Measurements from ENCODE around the gene LSM7. TPM values are rescaled to one million over a fixed set of nuclear protein-coding genes. Genes with fewer than 3 reads are reported as not detected.

The LSM7 gene
- total RNA-seq, 2 experiments from 2014 or later: 154 to 162 TPM

DNA sequence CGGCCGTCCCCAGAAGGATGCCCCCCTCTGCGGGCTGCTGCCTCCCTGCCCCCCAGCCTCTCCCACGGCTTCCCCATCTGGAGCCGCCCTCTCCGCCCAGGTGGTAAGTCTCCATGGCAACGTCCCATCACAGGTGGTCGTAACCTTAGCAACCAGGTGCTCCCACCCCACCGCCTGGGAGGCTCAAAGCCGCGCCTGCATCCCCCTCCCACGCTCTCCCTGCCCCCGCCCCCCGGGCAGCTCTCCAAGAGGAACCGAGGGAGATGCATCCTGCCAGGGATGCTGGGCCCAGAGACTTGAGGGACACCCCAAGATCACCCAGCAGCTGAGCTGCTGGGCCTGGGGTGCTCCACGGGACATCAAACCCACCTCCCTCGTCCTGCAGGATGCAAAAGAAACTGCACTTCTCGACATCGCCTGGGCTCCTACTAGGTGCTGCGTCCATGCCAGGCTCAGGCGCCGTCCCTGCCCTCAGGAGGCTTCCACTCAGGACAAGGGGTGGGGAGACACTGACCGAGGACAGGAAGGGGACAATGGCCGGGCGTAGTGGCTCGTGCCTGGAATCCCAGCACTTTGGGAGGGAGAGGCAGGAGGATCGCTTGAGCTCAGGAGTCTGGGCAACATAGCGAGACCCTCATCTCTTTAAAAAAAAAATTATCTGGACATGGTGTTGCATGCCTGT, 15.4 kb downstream of the LSM7 start:
- ATAC-seq (no peak), DNase-seq (no peak)
- Mint-ChIP-seq H3K27me3 (peaks cover 32% of the 10 kb centered on the region), H3K9me3 (peaks cover 13% of the 10 kb centered on the region), H3K4me1 (ENCODE audit: low read depth) (peaks cover 2% of the 10 kb centered on the region), H3K36me3 (ENCODE audit: low read depth) (peaks cover 5% of the 10 kb centered on the region), H3K27ac (no peak overlapping the region), H3K4me3 (no peak overlapping the region)
- ChIA-PET CTCF (interaction anchor here (1.2 kb wide), 1 partner anchor 39 kb away, joined by 4 read pairs; no protein-coding TSS in a partner anchor), POLR2A (interaction anchor here (0.7 kb wide), 1 partner anchor 14 kb away, joined by 3 read pairs; no protein-coding TSS in a partner anchor)
- intact Hi-C loops (cut with micrococcal nuclease): no loop called here
- TF ChIP-seq, protein P1, sequence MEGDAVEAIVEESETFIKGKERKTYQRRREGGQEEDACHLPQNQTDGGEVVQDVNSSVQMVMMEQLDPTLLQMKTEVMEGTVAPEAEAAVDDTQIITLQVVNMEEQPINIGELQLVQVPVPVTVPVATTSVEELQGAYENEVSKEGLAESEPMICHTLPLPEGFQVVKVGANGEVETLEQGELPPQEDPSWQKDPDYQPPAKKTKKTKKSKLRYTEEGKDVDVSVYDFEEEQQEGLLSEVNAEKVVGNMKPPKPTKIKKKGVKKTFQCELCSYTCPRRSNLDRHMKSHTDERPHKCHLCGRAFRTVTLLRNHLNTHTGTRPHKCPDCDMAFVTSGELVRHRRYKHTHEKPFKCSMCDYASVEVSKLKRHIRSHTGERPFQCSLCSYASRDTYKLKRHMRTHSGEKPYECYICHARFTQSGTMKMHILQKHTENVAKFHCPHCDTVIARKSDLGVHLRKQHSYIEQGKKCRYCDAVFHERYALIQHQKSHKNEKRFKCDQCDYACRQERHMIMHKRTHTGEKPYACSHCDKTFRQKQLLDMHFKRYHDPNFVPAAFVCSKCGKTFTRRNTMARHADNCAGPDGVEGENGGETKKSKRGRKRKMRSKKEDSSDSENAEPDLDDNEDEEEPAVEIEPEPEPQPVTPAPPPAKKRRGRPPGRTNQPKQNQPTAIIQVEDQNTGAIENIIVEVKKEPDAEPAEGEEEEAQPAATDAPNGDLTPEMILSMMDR (IDR thresholded peaks at IDR 0.05): no peak

DNA sequence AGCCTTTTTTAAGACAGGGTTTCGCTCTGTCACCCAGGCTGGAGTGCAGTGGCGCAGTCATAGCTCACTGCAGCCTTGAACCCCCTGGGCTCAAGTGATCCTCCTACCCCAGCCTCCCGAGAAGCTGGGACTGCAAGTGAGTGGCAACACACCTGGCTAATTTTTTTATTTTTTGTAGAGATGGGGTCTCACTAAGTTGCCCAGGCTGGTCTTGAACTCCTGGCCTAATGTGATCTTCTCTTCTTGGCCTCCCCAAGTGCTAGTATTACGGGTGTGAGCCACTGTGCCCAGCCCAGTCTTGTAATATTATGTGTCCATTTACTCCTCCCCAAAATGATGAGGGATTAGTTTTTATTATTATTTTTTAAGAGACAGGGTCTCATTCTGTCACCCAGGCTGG, 17.3 kb downstream of the LSM7 start:
- Mint-ChIP-seq H3K27me3 (peaks cover 39% of the 10 kb centered on the region), H3K27ac (no peak overlapping the region), H3K4me3 (no peak overlapping the region), H3K9me3 (peaks cover 13% of the 10 kb centered on the region), H3K36me3 (ENCODE audit: low read depth) (peaks cover 5% of the 10 kb centered on the region), H3K4me1 (ENCODE audit: low read depth) (peaks cover 2% of the 10 kb centered on the region)
- POLR2A ChIA-PET: no interaction called here
- TF ChIP-seq, protein P1 (IDR thresholded peaks at IDR 0.05): no peak
- ATAC-seq: no peak
- CTCF ChIA-PET: no interaction called here
- intact Hi-C loops (cut with micrococcal nuclease): no loop called here
- no peak for DNase-seq

DNA sequence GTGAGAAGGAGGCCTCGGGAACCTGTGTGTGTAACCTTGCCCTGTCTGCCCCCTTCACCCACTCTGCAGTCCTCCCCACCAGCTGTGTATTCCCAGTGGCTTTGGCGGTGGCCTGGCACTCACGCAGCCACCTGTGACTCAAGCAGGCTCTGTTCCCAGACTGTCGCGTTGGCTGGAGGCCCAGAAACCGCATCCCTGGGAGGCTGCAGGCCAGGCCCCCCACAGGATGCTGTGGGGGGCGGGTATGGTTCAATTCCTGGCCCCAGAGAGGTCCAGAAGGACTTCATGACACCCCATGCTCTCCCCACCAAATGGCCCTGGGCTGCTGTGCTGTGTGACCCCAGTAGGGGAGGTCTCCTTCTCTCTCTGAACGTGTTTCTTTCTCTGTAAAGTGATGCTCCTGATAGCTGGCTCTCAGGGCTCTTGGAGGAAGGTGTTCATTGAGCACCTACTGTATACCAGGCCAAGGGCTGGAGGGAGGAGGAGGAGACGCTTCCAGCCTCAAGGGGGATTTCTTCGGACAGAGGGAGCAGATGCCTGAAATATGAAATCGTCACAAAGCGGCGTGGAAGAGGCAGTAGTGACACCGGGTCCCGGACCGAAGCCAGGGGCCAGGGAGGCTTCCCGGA, 18.5 kb downstream of the LSM7 start:
- intact Hi-C loops (cut with micrococcal nuclease): no loop called here
- DNase-seq: no peak
- H3K4me1 Mint-ChIP-seq (ENCODE audit: low read depth): peaks cover 2% of the 10 kb centered on the region
- POLR2A ChIA-PET: no interaction called here
- H3K27ac Mint-ChIP-seq: no peak overlapping the region
- CTCF ChIA-PET: no interaction called here
- TF ChIP-seq, protein P1 (IDR thresholded peaks at IDR 0.05): no peak
- ATAC-seq: no peak
- peaks cover 45% of the 10 kb centered on the region for H3K27me3 Mint-ChIP-seq
- peaks cover 4% of the 10 kb centered on the region for H3K9me3 Mint-ChIP-seq
- H3K36me3 Mint-ChIP-seq (ENCODE audit: low read depth): peaks cover 2% of the 10 kb centered on the region
- no peak overlapping the region for H3K4me3 Mint-ChIP-seq

DNA sequence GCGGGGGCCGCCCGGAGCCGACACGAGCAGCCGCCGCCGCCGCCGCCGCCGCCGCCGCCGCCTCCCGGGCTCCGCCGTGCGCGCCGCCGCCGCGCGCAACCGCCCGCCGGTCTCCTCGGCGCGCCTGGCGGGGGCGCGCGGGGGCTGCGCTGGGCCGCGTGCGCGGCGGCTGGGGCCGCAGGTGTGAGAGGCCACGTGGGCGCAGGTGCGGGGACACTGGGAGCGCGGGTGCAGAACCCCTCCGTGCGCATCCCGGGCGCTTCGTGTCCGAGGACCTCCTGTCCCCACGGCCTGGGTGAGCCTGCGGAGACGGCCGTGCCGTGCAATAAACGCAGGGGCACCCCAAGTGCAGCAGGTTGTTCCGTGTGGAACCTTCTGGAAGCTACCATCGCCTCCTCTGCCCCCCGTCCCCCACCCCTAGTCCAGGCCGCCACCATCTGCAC, 20.3 kb downstream of the LSM7 start, which contains the start of gene LINGO3:
Gene LINGO3, minus strand, starts transcription at position 41 of the 443 bp plus-strand sequence. CDS start 16,378 bp downstream, outside the sequence.
- ChIA-PET CTCF (no interaction called here), POLR2A (no interaction called here)
- H3K9me3 Mint-ChIP-seq: no peaks in the 10 kb centered on the region
- intact Hi-C loops (cut with micrococcal nuclease): no loop called here
- no peaks in the 10 kb centered on the region for H3K36me3 Mint-ChIP-seq (ENCODE audit: low read depth)
- DNase-seq (no peak), ATAC-seq (no peak)
- H3K4me3 Mint-ChIP-seq: no peak within 1 kb of the TSS
- peaks cover 49% of the 10 kb centered on the region for H3K27me3 Mint-ChIP-seq
- TF ChIP-seq, protein P1 (IDR thresholded peaks at IDR 0.05): no peak
- H3K27ac Mint-ChIP-seq: no peak within 1 kb of the TSS
- H3K4me1 Mint-ChIP-seq (ENCODE audit: low read depth): peaks cover 5% of the 10 kb centered on the region

DNA sequence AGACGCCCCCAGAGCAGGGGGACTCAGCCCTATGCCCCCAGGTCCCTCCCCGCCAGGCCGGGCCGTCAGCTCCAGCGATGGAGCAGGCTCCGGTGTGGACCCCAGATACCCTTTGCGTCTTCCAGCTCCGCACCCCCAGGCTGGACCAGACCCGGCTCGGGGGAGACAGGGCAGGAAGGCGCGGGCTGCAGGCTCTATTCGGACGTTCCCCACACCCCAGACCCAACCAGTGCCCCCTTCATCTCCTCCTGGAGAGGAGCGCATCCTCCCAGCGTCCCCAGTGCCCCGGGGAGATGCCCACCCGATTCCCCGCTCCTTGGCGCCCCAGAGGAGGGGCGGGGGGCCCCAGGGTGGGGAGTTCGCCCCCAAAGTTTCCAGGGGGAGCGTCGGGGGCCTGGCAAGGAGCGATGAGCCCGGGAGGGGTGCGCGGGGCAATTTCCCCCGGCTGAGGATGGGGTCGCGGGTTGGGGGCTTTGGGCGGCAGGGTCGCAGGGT, 20.8 kb downstream of the LSM7 start:
- CTCF ChIA-PET: no interaction called here
- no peak for ATAC-seq
- Mint-ChIP-seq H3K9me3 (no peaks in the 10 kb centered on the region), H3K36me3 (ENCODE audit: low read depth) (no peaks in the 10 kb centered on the region), H3K4me1 (ENCODE audit: low read depth) (peaks cover 9% of the 10 kb centered on the region), H3K27me3 (peaks cover 51% of the 10 kb centered on the region), H3K4me3 (no peak overlapping the region), H3K27ac (no peak overlapping the region)
- TF ChIP-seq, protein P1 (IDR thresholded peaks at IDR 0.05): no peak
- intact Hi-C loops (cut with micrococcal nuclease): no loop called here
- DNase-seq: no peak
- POLR2A ChIA-PET: no interaction called here

Data from activated CD8-positive, alpha-beta T cell treated with anti-CD3 and anti-CD28 coated beads for 36 hours (primary cell).